A673 (cell line): ENCODE data around the gene RTKN2. TPM values are rescaled to one million over a fixed set of nuclear protein-coding genes. Genes with fewer than 3 reads are reported as not detected.

Experiments
- BruUV-seq: library from RNA; stranded (reverse); fragments of 400-500 nt; replicated peaks from 2 replicates; lab custom pipeline; 2021; lab: Mats Ljungman, UMichigan
- CTCF ChIA-PET: fragments of 300-600 bp; sonication (Branson Sonifier 250); formaldehyde crosslinking; loops from one replicate; lab custom pipeline; 2022; ENCODE audit warnings: antibody characterized with exemption; lab: Charles Lee
- POLR2A ChIA-PET: fragments of 300-600 bp; sonication (Branson Sonifier 250); formaldehyde crosslinking; loops from one replicate; lab custom pipeline; 2022; ENCODE audit warnings: antibody characterized with exemption; ENCODE audit not compliant: low non-redundant PET; lab: Charles Lee
- DNase-seq: peaks from one replicate; pipeline ENCODE4 v3.0.0-alpha.2; 2015; ENCODE audit warnings: low spot score
- H3K27ac ChIP-seq: fragments of 200-600 bp; sonication (generic); 2 replicates; pipeline ENCODE4 v1.5.1; 2016; ENCODE audit warnings: mixed run types, low read depth, mild to moderate bottlenecking, mixed read lengths, antibody characterized with exemption, low read length; ENCODE audit not compliant: poor library complexity, severe bottlenecking
- H3K27me3 ChIP-seq: fragments of 200-600 bp; sonication (generic); replicated peaks from 2 replicates; pipeline ENCODE4 v1.6.1; 2017; ENCODE audit warnings: mixed run types, low read depth, mild to moderate bottlenecking, mixed read lengths, antibody characterized with exemption, low read length; ENCODE audit not compliant: insufficient read depth, poor library complexity
- H3K36me3 ChIP-seq: fragments of 200-600 bp; sonication (generic); 2 replicates; pipeline ENCODE4 v1.6.1; 2016; ENCODE audit warnings: mixed run types, mild to moderate bottlenecking, mixed read lengths, antibody characterized with exemption, low read length; ENCODE audit not compliant: insufficient read depth, poor library complexity, severe bottlenecking
- H3K4me1 ChIP-seq: fragments of 200-600 bp; sonication (generic); 2 replicates; pipeline ENCODE4 v1.6.1; 2017; ENCODE audit warnings: mixed run types, mild to moderate bottlenecking, mixed read lengths, antibody characterized with exemption, low read length; ENCODE audit not compliant: insufficient read depth, poor library complexity, severe bottlenecking
- H3K4me3 ChIP-seq: fragments of 200-600 bp; sonication (generic); 2 replicates; pipeline ENCODE4 v1.5.1; 2016; ENCODE audit warnings: low read depth, mixed run types, mild to moderate bottlenecking, mixed read lengths, low read length; ENCODE audit not compliant: poor library complexity, severe bottlenecking
- H3K9me3 ChIP-seq: fragments of 200-600 bp; sonication (generic); 2 replicates; pipeline ENCODE4 v1.6.1; 2016; ENCODE audit warnings: mixed run types, low read depth, mild to moderate bottlenecking, mixed read lengths, antibody characterized with exemption, low read length; ENCODE audit not compliant: poor library complexity, severe bottlenecking
- CTCF ChIP-seq: fragments of 300-800, 200-600 bp; sonication (generic); conservative IDR thresholded peaks from 2 replicates; pipeline ENCODE4 v1.5.1; 2017; ENCODE audit warnings: low read depth, mild to moderate bottlenecking, antibody characterized with exemption, low read length, moderate library complexity, mixed read lengths
- EZH2 ChIP-seq: fragments of 200-600 bp; sonication (generic); IDR thresholded peaks from 2 replicates; pipeline ENCODE4 v1.6.1; 2017; ENCODE audit warnings: borderline replicate concordance, low read depth, mild to moderate bottlenecking, mixed read lengths, antibody characterized with exemption, low read length; ENCODE audit not compliant: poor library complexity, severe bottlenecking
- intact Hi-C: fragments of 100-400 bp; cut with micrococcal nuclease; formaldehyde crosslinking; loops from one replicate; pipeline ENCODE4 v1.10.0; 2022; ENCODE audit not compliant: unreplicated experiment
- total RNA-seq: library from RNA; stranded (reverse); gene quantifications from 2 replicates; pipeline ENCODE4 v1.2.3, GENCODE V29; 2021

The RTKN2 gene
- total RNA-seq, 1 experiment from 2014 or later = 22.3 TPM

- no peak for DNase-seq
- no TSS peak for BruUV-seq
- no peaks in the 10 kb centered on the region for H3K36me3 ChIP-seq
- no peaks in the 10 kb centered on the region for H3K27me3 ChIP-seq
- intact Hi-C loops = loop anchor here (5.0 to 10.0 kb wide), 2 partner anchors 498 to 1435 kb away; no protein-coding TSS in a partner anchor
- TF ChIP-seq CTCF = no peak
- no peak for TF ChIP-seq EZH2
- H3K27ac ChIP-seq = peak overlapping the region; percentile 50
- no peak overlapping the region for H3K4me3 ChIP-seq
- no peaks in the 10 kb centered on the region for H3K9me3 ChIP-seq
- ChIA-PET CTCF (no interaction called here), POLR2A (interaction anchor here (0.6 kb wide), 1 partner anchor 155 kb away, joined by 3 read pairs; no protein-coding TSS in a partner anchor)
- H3K4me1 ChIP-seq = peaks cover 66% of the 10 kb centered on the region
Observed at GRCh38 chr10:62249957-62250356, 18.7 kb downstream of the RTKN2 start.

GRCh38 chr10:62248465-62248864 lies 20.2 kb downstream of the RTKN2 start:
- Histone ChIP-seq H3K27me3 (no peaks in the 10 kb centered on the region), H3K4me3 (no peak overlapping the region), H3K9me3 (no peaks in the 10 kb centered on the region), H3K4me1 (peaks cover 80% of the 10 kb centered on the region), H3K27ac (peak overlapping the region; percentile 68), H3K36me3 (no peaks in the 10 kb centered on the region)
- intact Hi-C loops = loop anchor here (5.0 to 10.0 kb wide), 2 partner anchors 496 to 1434 kb away; no protein-coding TSS in a partner anchor
- BruUV-seq = no TSS peak
- peak; percentile 54 for DNase-seq
- CTCF ChIA-PET = interaction anchor here (0.5 kb wide), 1 partner anchor 223 kb away, joined by 5 read pairs; no protein-coding TSS in a partner anchor
- POLR2A ChIA-PET = no interaction called here
- peak; percentile 56 for TF ChIP-seq CTCF
- TF ChIP-seq EZH2 = no peak

GRCh38 chr10:62244785-62245467 lies 23.7 kb downstream of the RTKN2 start:
- intact Hi-C loops = loop anchor here (1.0 to 10.0 kb wide), 6 partner anchors 48 to 1430 kb away; partner anchors contain the start of gene ARID5B

More at GRCh38 chr10:62244785-62245467, 23.7 kb downstream of the RTKN2 start:
- Histone ChIP-seq H3K36me3 (no peaks in the 10 kb centered on the region), H3K27ac (peak overlapping the region; percentile 68), H3K9me3 (no peaks in the 10 kb centered on the region), H3K4me3 (peak overlapping the region; percentile 29), H3K4me1 (peaks cover 78% of the 10 kb centered on the region), H3K27me3 (no peaks in the 10 kb centered on the region)
- DNase-seq = peak; percentile 91
- TF ChIP-seq CTCF (peak; percentile 93), EZH2 (no peak)
- BruUV-seq = no TSS peak
- POLR2A ChIA-PET = interaction anchor here (0.6 to 1.0 kb wide), 2 partner anchors 206 to 1453 kb away, joined by 4 to 5 read pairs; no protein-coding TSS in a partner anchor
- CTCF ChIA-PET = interaction anchor here (0.6 to 1.5 kb wide), 11 partner anchors 11 to 1426 kb away, joined by 3 to 27 read pairs (median 4); no protein-coding TSS in a partner anchor
